Stimulated activated CD8-positive, alpha-beta memory T cell treated with anti-CD3 and anti-CD28 coated beads, Interleukin-2, amount 100 ng/mL, for 48 hours (primary cell): ENCODE measurements around the gene KICS2.
"Not testable (repeated sequence)": the region's sequence is repeated elsewhere in the genome, so short reads cannot be mapped to it uniquely, and the experiment has no call there.

ENCODE experiments used
- DNase-seq, 2 donors: peaks; one replicate each; pipeline ENCODE4 v3.0.0-alpha.2; 2020; ENCODE audit warnings: low read depth in 2 of 2

The KICS2 gene

DNA sequence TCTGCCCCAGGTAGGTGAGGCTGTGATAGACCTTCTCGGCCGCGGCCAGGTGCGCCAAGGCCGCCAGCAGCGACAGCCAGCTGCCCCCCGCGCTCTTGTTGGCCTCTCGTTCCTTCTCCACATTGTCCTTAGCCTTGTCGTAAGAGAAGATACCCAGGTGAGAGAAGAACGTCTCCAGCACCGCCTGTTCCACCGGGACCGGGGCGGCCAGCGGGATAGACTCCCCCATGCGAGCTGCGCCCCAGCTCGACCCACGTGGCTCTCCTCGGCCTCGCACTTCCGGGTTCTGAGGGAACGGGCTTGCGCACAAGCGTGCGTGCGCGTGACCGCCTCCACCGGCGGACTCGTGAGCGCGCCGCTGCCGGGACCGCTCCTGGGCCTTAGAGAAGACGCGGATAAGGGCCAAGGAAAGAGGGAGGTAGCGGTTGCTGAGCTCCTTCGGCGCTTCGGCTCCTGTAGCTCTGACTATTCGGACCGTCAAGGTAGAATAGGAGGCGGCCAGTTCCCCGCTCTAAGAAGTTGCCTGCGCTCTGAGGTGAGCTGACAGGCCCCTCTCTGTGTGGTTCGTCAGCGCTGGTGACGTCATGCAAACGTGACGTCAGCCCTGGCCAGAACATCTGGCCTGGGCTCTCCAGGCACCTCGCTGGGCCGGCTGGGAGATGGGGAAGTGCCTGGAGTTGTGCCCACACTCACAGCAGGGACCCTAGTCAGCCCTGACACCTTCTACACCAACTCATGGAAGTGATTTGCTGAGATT, at the start of gene KICS2:
Gene KICS2 (minus strand): TSS at position 288 of the 757 bp plus-strand sequence. CDS start 59 bp downstream, at position 229.
- peak; percentile 83 to 86 for DNase-seq

DNA sequence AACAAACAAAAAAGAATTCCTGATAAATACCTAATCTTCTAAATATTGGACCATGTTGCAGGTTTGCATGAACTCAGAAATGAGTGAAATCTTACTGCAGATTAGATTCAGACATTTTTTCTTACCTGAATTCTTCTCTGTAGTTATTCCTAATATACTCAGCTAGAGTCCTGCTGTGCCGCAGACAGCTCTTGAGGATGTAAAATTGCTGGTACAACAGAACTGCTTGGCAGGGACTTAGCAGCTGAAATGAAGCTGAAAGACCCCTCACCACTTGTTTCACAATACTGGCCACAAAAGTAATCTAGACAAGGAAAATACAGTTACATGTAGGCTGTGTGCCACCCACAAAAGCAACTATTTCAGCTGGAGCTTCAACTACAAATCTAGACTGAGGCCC, 48.3 kb upstream of the KICS2 start:
- no peak for DNase-seq

- no peak for DNase-seq
Observed at GRCh38 chr12:64269161-64269560, 47.1 kb upstream of the KICS2 start.

- DNase-seq = no peak
Observed at GRCh38 chr12:64268409-64268808, 46.3 kb upstream of the KICS2 start.

DNA sequence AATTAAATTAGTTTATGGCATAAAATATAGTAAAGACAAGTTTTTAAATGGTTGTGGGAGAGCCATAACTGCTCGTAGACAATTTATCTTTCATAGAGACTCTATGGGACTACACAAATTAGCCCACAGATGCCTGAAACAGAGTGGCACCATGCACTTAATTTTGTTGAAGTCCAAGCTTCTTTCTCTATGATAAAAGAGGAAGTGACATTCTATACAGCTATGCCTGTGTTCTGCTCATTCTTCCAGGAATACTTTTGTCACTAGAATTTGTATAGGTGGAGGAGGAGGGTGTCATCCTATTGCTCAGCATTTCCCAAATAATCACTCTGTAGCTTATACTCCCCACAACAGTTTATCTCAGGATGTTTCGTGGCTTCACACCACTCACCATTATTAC, 43.7 kb upstream of the KICS2 start:
- no peak for DNase-seq

GRCh38 chr12:64261813-64262212, 39.7 kb upstream of the KICS2 start:
- no peak for DNase-seq

DNA sequence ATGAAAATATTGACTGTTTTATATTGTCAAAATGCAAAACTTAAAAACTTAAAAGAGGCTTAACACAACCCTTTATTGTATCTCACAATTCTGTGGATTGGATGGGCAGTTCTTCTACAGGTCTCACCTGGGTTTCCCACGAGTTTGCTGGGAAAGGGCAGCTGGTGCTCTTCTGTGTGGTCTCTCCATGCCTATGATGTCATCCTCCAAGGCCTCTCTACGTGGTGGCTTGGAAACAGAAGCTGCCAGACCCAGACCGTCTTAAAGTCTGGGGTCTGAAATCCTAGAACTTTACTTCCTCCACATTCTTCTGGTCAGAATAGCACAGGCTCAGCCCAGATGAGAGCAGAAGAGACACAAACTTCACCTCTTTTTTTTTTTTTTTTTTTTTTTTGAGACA, 36.5 kb upstream of the KICS2 start:
- no peak for DNase-seq

DNA sequence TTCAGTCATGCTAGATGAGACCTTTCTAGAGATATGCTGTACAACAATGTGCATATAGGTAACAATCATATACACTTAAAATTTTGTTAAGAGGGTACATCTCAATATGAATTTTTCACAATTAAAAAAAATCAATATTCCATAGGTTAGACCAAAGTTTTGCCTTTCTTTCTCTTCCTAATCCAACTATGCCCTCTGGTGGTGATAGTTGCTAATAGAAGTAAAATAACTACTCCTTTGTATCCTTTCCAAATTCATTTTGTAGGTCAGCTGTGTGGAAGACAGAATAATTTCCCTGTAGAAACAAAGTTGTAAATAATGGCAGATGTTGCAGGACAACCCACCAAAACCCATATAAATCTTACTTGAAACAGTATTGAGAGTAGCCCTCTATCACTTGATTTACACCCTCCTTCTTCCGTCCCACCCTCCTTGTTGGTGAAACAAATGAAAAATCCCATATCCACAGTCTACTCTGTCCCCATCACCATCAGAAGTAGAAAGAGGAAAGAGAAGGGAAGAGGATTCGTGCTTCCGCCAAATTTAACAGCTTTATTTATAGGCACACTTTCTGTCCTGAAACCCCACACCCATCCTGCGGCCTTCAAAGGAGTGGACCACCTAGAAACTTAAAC, 34.2 kb upstream of the KICS2 start:
- no peak for DNase-seq

DNA sequence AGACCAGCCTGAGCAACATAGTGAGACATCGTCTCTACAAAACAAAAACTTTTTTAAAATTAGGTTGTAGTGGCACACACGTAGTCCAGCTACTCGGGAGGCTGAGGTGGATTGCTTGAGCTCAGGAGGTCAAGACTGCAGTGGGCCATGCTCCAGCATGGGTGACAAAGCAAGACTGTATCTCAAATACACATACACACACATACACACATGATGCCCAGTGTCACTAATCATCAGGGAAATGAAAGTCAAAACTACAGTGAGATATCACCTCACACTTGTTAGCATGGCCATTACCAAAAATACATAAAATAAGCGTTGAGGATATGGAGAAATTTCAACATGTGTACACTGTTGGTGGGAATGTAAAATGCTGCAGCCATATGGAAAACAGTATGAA, 33.2 kb upstream of the KICS2 start:
- DNase-seq = no peak

GRCh38 chr12:64253356-64253755, 31.3 kb upstream of the KICS2 start:
- no peak for DNase-seq

DNA sequence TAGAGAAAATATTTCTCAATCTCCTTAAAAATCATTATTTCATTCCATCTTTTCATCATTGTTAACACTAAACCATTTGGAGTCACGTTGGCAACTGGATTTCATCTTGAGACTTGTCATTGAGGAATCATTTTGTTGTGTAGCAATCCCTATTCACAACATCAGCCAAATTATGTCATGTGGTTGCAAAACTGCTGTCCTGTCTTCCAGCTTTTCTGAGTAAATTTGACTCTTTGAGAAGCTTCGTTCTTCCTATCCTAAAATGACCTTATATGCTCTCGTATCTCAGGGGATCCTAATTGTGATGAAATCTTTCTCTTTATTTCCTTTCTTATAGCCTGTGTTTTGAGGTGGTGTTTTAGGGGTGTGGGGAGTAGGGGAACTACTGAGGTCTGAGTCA, 30.6 kb upstream of the KICS2 start:
- DNase-seq = no peak

GRCh38 chr12:64243809-64244208, 21.7 kb upstream of the KICS2 start:
- no peak for DNase-seq

DNA sequence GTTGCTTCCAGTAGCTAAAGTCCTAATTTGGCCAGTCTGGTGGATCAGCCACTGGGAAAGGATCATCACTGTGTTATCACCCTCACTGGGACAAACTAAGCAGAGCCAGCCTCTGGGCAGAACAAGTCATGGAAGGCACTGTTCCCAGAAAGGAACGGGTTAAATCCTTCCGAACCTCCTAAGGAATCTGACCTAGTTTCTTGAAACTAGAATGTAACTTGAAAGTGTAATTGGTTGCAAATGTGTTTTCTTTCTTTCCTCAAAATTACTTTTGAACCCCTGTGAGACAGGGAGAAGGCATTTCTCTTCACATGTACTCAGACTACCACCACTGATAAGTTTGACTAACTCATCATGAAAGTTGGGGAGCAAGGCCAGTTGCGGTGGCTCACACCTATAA, 18.7 kb upstream of the KICS2 start:
- no peak for DNase-seq

- DNase-seq = no peak
Observed at GRCh38 chr12:64237382-64237781, 15.3 kb upstream of the KICS2 start.

GRCh38 chr12:64236549-64236948, 14.5 kb upstream of the KICS2 start:
- DNase-seq = no peak

GRCh38 chr12:64232196-64232595, 10.1 kb upstream of the KICS2 start:
- no peak for DNase-seq

GRCh38 chr12:64229796-64230195, 7.7 kb upstream of the KICS2 start:
- DNase-seq = no peak

DNA sequence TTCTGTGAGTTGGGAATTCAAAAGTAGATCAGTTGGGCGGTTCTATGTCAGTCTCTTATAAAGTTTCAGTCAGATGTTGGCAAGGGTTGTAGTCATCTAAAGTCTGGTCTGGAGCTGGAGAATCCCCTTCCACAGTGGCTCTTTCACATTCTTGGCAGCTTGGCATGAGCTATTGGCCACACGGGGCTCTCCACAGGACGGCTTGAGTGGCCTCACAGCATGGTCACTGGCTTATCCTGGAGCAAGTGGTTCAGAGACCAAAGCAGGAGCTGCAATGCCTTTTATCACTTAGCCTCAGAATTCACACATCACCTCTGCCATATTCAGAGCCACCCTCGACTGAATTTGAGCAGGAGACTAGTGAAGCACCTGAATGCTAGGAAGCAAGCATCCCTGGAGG, 7.1 kb upstream of the KICS2 start:
- no peak for DNase-seq

- DNase-seq = no peak
Observed at GRCh38 chr12:64225626-64226025, 3.5 kb upstream of the KICS2 start.

DNA sequence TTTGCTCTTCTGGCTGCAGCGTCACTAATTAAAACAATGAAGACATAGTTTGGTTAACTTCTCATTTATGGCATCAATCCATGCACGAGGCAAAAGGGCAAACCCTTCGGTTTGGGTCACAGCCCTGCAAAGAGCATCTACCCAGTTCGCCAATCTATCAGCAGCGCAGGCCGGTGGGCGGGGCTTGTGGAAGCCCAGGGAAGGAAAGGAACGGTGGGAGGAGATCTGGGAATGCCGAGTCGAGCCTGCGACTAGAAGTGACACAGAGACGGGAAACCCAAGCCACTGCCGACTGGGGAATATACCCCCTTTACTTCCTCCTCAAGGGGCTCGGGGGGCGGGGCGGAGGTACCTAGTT, 466 bp downstream of the KICS2 start:
- DNase-seq = peak; percentile 18 to 34

- no peak for DNase-seq
Observed at GRCh38 chr12:64220046-64220445, 2.0 kb downstream of the KICS2 start.

- DNase-seq = no peak
Observed at GRCh38 chr12:64219145-64219544, 3.0 kb downstream of the KICS2 start.

DNA sequence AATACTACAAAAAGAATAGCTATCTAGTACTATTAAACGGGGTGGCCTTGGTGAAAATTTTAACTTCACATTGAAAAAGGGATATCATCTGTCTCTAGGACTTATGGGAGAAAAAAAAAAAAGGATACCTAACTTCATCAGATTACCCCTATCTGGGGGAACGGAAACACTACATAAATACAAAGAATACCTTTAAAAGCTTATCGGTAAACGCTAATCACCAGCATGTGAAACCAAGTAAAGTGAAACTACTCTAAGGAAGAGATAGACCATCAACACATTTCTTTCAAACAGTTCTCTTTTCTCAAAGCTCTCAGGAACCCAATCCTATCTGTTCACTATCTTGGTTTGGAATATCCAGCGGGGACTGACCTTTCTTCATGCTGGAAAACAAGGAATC, 3.5 kb downstream of the KICS2 start:
- no peak for DNase-seq

- not testable (repeated sequence) for DNase-seq
Observed at GRCh38 chr12:64217643-64218042, 4.5 kb downstream of the KICS2 start.
